HCT116 (cell line): Measurements from ENCODE around the gene GLA.

Experiments
- CEBPB ChIP-seq: IDR thresholded peaks from 2 replicates; pipeline ENCODE4 v1.6.1; 2012; ENCODE audit warnings: low read depth
- EZH2phosphoT487 ChIP-seq: fragments of 200-600 bp; IDR thresholded peaks from 2 replicates; pipeline ENCODE4 v1.6.1; 2018; ENCODE audit warnings: antibody characterized with exemption, borderline replicate concordance
- MAX ChIP-seq: IDR thresholded peaks from 2 replicates; pipeline ENCODE4 v1.6.1; 2012
- POLR2A ChIP-seq: IDR thresholded peaks from 2 replicates; pipeline ENCODE4 v1.7.0; 2011; ENCODE audit warnings: borderline replicate concordance; ENCODE audit not compliant: insufficient read depth, insufficient read length; ENCODE audit errors: extremely low read depth
- POLR2AphosphoS5 ChIP-seq: IDR thresholded peaks from 2 replicates; pipeline ENCODE4 v1.6.1; 2011; ENCODE audit warnings: mild to moderate bottlenecking, low read depth, low read length, moderate library complexity
- RAD21 ChIP-seq: IDR thresholded peaks from 2 replicates; pipeline ENCODE4 v1.6.1; 2012; ENCODE audit warnings: low read depth, mild to moderate bottlenecking
- REST ChIP-seq: IDR thresholded peaks from 2 replicates; pipeline ENCODE4 v1.6.1; 2012; ENCODE audit warnings: low read depth
- SIN3A ChIP-seq: IDR thresholded peaks from 2 replicates; pipeline ENCODE4 v1.6.1; 2012; ENCODE audit warnings: low read depth
- YY1 ChIP-seq: IDR thresholded peaks from 2 replicates; pipeline ENCODE4 v1.6.1; 2011; ENCODE audit warnings: low read length, low read depth, moderate library complexity, mild to moderate bottlenecking; ENCODE audit not compliant: insufficient replicate concordance; ENCODE audit errors: extremely low read depth
- TF ChIP-seq, protein P1 (sequence below), 3 experiments: fragments of 200-600 bp in 1 of 3; sonication (generic) in 1 of 3; IDR thresholded peaks in 2 of 3; conservative IDR thresholded peaks in 1 of 3; 2 replicates each; pipeline ENCODE4 v1.5.1; 2012 to 2017; ENCODE audit warnings: low read depth in 2 of 3, low read length in 2 of 3, antibody characterized with exemption in 1 of 3, borderline replicate concordance in 1 of 3, control low read depth in 1 of 3, mild to moderate bottlenecking in 1 of 3, mixed read lengths in 1 of 3, mixed run types in 1 of 3, moderate library complexity in 1 of 3; ENCODE audit not compliant: insufficient read depth in 1 of 3
- TF ChIP-seq, protein P2 (sequence below): IDR thresholded peaks from 2 replicates; pipeline ENCODE4 v1.6.1; 2011; ENCODE audit warnings: mild to moderate bottlenecking, low read length, moderate library complexity; ENCODE audit not compliant: insufficient replicate concordance; ENCODE audit errors: extremely low read depth

- TF ChIP-seq, protein P1, sequence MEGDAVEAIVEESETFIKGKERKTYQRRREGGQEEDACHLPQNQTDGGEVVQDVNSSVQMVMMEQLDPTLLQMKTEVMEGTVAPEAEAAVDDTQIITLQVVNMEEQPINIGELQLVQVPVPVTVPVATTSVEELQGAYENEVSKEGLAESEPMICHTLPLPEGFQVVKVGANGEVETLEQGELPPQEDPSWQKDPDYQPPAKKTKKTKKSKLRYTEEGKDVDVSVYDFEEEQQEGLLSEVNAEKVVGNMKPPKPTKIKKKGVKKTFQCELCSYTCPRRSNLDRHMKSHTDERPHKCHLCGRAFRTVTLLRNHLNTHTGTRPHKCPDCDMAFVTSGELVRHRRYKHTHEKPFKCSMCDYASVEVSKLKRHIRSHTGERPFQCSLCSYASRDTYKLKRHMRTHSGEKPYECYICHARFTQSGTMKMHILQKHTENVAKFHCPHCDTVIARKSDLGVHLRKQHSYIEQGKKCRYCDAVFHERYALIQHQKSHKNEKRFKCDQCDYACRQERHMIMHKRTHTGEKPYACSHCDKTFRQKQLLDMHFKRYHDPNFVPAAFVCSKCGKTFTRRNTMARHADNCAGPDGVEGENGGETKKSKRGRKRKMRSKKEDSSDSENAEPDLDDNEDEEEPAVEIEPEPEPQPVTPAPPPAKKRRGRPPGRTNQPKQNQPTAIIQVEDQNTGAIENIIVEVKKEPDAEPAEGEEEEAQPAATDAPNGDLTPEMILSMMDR (IDR thresholded peaks at IDR 0.05 in 2 of 3, conservative IDR thresholded peaks at IDR 0.05 in 1 of 3; ENCODE audit: borderline replicate concordance in 1 of 3, insufficient read depth in 1 of 3, low read depth in 2 of 3, low read length in 2 of 3), result no peak
- TF ChIP-seq CEBPB, result no peak
- no peak for TF ChIP-seq POLR2A
- TF ChIP-seq EZH2phosphoT487, result no peak
- TF ChIP-seq, protein P2, sequence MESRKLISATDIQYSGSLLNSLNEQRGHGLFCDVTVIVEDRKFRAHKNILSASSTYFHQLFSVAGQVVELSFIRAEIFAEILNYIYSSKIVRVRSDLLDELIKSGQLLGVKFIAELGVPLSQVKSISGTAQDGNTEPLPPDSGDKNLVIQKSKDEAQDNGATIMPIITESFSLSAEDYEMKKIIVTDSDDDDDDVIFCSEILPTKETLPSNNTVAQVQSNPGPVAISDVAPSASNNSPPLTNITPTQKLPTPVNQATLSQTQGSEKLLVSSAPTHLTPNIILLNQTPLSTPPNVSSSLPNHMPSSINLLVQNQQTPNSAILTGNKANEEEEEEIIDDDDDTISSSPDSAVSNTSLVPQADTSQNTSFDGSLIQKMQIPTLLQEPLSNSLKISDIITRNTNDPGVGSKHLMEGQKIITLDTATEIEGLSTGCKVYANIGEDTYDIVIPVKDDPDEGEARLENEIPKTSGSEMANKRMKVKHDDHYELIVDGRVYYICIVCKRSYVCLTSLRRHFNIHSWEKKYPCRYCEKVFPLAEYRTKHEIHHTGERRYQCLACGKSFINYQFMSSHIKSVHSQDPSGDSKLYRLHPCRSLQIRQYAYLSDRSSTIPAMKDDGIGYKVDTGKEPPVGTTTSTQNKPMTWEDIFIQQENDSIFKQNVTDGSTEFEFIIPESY, result no peak
- TF ChIP-seq REST, result no peak
- TF ChIP-seq YY1, result no peak
- no peak for TF ChIP-seq MAX
- TF ChIP-seq POLR2AphosphoS5, result no peak
- TF ChIP-seq SIN3A, result no peak
- no peak for TF ChIP-seq RAD21
Observed at GRCh38 chrX:101388604-101389003, 19.1 kb downstream of the GLA start.
